Measurements from ENCODE around the gene NEXN. TPM values are rescaled to one million over a fixed set of nuclear protein-coding genes. Genes with fewer than 3 reads are reported as not detected.
"Not testable (repeated sequence)": the region's sequence is repeated elsewhere in the genome, so short reads cannot be mapped to it uniquely, and the experiment has no call there.

NEXN gene
- total RNA-seq, 1 donor from 2014 or later, result 70.8 TPM

DNA sequence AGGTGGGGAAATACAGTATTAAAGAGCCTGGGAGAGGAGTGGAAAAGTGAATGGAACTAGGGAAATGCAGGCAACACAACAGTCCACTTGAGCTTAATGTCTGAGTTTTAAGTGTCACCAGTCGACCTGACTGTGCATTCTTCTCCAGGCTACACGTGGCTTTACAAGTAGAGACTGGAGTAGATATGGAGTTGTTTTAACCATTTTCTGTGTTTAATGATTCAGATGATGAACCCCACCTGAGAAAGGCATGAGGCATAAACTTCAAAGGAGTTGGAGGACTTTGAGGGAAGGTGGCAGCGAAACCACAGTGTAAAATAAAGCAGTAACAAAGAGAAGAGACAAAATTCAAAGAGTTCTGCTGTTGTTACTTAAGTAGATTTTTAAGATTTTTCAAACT lies 77.9 kb downstream of the NEXN start:
- no peak for DNase-seq

DNA sequence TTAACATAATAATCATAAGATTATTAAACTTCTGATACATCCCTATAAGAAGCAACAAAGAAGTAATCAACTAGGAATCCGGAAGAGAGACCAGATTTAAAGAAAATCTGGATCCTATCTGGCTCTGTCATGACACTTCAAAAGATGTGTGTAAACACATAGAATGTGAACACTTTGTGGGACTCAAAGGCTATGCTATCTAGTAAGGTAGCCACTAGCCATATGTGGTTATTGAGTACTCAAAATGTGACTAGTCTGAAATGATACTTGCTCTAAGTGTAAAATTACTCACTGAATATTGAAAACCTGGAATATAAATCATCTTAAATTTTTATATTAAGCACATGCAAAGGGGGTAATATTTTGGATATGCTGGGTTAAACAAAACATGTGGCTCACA lies 81.8 kb downstream of the NEXN start:
- DNase-seq, result no peak

DNA sequence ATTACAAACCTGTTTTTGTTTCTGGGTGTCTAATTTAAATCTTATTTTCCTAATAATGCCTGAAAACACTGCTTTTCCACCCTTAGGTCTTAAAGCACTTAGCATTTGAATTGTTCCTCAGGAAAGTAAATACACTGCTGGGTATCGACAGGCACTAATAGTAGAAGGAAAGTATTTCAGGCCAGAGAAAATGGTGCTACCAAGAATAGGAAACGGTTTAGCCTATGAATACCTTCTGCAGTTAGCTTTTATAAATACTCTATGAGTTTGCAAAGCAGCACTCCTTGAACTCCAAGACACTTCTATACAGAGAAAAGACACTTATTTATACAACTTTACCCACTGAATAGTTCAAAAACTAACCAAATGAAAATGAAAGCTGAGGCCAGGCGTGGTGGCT lies 83.7 kb downstream of the NEXN start:
- DNase-seq, result no peak

DNA sequence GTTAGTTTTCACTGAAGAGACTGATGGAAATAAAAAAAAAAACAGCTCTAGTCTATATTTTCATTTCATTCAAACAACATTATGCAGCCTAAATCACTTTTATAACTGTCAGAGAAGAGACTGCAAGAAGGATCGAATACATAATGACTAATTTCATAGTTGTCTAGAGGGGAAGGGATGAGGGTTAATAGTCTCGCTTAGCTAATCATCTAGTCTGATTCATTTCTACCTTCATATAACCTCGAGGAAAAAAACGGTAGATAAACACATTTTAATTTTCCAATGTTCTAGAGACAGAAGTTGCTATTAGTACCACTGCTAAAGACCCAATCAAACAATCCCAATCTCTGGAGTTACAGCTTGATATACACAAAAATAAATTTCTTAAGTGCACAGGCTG lies 87.0 kb downstream of the NEXN start:
- no peak for DNase-seq

DNA sequence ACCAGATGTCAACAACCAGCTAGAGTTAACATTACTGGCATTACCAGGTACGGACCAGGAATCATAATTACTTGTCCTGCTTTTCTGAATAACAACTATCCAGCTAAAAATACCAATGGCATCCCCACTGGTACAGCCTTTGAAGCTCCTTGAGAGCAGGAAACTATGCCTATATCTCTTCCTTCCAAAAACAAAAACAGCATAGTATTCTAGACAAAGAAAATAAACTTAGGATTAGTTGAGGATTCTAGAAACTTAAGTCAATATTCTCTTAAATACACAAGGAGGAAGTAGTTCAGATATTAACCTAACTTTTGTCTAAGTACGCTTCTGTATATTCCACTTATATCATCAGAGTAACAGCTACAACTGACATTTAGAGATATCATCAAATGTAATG lies 87.5 kb downstream of the NEXN start:
- DNase-seq, result no peak

DNA sequence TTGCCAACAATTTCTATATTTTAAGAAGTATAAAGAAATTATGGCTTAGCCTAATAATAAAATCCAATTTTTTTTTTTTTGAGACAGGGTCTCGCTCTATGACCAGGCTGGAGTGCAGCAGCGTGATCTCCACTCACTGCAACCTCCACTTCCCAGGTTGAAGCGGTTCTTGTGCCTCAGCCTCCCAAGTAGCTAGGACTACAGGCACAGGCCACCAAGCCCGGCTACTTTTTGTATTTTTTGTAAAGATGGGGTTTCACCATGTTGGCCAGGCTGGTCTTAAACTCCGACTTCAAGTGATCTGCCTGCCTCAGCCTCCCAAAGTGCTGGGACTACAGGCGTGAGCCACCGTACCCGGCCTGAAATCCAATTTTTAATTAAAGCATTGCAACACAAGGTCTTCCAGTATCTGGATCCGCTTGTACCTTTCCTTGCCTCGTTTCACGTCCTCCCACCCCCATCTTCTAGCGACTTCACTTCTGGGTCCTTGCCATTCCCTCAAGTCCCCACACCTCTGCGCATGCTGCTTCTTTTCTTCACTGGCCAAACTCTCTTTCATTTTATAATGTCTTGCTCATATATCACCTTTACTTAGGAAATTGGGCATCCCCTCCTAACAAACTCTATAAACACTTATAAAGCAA lies 88.1 kb downstream of the NEXN start:
- DNase-seq, result no peak

DNA sequence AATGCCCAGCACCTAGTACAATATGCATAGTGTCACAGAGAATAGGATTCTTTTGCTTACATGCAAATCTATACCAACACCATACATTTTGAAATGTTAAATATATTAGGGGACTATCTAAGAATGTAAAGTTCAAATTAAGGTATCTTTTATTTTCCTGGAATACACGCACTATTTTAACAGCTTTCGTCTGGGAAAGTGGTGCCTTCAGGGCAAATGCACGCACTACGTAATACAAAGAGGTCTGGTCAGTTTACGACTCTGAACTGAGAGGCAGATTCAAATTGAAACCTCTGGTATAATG lies 89.5 kb downstream of the NEXN start:
- no peak for DNase-seq

DNA sequence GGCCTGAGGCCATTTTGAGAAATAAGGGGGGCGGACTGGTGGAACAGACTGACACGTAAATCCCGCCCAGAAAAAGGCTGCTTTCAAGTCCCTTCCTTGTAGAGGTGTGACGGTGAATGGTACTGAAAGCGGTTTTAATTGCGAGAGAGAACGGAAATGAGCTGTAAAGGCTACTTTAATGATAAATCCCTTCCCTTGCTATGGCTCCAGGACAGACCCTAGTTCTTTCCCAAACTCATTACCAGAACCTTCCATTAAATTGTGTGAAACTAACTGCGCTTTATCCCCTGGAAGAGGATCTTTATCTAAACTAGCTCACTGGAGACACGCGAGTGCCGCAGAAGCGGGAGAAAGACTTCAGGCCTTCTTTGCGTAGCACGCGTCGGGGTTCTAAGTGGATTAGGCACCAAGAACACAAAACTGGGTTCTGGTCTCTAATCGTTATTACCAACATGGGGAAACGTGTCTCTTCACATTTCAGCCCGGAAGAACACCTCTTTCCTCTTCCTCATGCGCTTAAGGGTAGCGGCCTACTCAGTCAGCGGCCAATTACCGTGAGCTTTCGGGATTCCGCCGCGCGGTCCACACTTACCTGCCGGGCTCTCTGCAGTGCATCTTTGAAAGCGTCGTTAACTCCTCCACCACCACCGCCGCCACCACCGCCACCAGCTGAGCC lies 90.0 kb downstream of the NEXN start:
- DNase-seq, result peak; percentile 95

DNA sequence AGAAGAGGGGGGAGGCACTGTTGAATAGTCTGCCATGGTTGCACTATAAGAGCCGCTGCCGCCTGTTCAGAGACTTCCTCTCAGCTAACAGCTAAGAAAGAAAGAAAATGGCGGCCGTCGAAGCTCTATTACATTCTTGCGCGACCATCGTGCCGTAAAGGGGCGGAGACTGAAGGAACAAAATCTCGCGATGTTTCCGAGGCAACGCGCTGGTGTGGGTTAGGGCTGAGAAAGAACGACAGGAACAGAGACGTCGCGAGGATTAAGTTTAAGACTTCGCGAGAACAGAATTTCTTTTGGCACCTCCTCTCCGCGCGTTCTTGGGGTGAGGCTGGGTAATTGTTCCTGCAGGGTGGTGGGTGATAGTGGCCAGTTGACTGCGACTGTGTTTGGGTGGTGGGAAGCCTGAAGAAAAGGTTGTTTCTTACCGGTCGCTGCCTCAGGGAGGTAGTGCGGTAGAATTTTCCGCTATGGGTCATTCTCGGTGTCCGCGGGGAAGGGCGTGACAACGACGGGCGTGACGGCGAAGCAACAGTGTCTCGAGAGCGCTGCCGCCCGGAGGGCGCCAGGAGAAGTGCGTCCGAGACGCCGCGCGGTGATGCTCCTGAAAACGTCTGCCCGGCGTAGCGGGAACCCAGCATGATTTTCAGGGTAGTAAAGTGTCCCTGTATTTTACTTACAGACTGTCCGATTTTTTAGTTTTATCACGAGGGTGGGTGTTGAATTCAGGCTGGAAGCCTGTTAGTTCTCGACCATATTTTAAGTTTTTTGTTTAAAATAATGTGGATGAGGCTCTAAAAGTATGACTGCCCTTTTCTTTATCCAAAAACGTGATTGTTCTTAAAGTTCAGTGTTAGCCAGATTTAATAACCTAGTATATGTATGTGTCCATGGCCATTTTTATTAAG lies 90.8 kb downstream of the NEXN start, which contains the start of gene FUBP1:
TSS of gene FUBP1 (minus strand) at position 104 of the 908 bp plus-strand sequence. CDS start at position 36, 68 bp downstream.
- DNase-seq, result peak; percentile 100

DNA sequence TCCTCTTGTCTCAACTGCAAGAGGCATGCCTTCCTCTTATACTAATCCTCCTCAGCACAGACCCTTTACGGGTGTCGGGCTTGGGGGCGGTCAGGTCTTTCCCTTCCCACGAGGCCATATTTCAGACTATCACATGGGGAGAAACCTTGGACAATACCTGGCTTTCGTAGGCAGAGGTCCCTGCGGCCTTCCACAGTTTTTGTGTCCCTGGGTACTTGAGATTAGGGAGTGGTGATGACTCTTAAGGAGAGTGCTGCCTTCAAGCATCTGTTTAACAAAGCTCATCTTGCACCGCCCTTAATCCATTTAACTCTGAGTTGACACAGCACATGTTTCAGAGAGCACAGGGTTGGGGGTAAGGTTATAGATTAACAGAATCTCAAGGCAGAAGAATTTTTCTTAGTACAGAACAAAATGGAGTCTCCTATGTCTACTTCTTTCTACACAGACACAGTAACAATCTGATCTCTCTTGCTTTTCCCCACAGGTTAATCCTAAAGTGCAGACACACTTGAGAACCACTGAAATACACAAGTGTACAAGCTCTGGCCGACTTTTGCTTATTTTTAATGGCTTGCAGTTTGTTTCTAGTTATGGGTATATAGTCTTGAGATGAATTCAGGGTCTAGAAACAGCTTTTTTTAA lies 95.0 kb downstream of the NEXN start:
- DNase-seq, result not testable (repeated sequence)

DNA sequence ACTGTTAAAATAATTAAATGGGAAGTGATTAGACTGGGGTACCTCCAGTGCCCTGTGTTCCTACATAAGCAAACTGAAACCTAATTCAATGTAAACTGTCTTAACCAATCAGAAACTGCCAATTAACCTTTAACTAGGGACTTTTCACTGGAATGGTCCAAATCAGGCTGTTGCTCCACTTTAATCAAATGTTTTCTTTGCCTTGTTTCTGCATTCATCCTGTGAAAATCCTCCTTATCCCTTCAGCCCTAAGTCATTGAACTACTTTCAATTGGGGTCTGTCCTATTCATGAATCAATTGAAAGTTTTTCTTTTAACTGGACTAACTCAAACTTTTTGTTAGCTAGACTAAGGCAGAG lies 95.6 kb downstream of the NEXN start:
- DNase-seq, result no peak

DNA sequence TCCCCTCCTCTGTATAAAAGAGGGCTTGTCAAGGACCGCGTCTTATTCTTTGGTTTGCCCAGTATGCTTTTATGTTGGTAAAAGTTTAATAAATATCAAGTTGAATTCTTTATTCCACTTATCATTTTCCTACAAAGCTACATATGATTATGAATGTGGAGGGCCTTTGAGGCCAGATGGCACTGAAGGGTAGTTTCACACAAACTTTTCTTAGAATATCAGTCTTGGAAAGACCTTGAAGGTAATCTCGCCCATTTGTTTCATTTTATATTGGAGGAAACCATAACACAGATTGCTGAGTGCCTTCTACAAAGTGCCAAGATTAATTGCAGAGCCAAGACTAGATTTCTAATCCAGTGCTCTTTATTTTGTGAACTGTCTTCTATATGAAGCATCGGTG lies 96.2 kb downstream of the NEXN start:
- DNase-seq, result no peak

DNA sequence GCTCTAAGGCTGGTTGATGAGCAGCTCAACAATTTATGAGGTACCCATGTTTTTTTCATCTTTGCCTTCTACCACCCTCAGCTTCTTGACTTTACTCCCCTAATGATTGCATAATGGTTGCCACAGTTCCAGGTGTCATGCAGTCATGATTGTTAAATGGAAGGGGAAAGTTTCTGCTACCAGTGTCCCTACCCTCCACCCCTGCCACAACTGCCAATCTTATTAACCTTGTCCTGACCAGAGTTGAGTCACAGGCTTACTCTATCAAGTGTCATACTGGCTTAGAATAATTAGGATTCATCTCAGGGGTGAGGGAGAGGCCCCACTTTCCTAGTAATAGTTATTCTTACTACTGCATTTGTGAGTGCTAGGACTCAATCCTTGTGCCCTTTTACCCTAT lies 98.4 kb downstream of the NEXN start:
- no peak for DNase-seq

DNA sequence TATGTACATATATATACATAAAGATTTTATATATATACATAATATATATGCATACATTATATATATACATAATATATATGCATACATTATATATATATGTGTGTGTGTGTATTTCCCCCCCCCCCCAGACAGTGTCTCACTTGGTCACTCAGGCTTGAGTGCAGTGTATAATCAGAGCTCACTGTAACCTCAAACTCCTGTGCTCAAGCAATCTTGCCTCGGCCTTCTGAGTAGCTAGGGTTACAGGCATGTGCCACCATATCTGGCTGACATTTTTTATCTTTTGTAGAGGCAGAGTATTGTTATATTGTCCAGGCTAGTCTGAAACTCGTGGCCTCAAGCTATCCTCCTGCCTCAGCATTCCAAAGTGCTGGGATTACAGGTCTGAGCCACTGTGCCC lies 99.5 kb downstream of the NEXN start:
- DNase-seq, result no peak

DNA sequence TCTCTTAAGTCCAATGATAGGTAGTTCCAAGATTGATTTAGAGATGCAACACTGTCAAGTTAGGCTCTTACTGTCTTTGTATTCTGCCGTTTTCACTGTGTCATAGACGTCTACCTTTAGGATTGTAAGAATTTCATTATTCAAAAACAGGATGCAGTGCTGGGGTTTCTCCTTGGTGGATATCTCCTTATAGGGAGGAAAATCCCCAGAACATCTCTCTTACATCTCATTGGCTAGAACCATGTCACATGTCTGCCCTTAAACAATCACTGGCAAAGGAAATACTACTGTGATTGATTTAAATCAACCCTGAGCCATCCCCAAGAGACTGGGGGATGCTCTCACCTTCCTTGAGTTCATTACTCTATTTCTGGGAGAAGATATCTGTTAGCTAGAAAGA lies 101.3 kb downstream of the NEXN start:
- DNase-seq, result no peak

DNA sequence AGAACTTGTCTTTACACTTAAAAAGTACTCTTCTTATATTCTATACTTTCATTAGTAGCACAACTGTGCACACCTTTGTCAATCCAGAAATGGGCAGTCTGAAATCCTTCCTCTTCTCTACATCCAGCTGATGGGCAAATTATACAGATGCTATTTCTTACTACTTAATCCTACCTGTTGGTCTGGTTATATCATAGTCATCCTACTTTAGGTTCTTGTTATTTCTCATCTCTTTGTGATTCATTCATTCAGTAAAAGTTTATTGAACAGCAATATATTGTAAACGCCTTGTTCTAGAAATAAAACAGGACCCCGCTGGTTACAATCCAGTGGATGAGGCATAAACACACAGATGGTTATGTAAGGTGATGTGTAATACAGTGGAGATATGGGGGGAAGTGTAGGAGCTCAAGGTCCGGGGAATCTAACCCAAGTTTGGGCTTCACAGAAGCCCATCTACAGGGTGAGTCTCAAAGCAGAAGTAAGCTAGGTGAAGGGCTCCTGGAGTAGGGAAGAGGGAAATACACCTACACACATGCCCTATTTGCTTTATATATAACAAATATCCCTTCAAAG lies 102.3 kb downstream of the NEXN start:
- no peak for DNase-seq

DNA sequence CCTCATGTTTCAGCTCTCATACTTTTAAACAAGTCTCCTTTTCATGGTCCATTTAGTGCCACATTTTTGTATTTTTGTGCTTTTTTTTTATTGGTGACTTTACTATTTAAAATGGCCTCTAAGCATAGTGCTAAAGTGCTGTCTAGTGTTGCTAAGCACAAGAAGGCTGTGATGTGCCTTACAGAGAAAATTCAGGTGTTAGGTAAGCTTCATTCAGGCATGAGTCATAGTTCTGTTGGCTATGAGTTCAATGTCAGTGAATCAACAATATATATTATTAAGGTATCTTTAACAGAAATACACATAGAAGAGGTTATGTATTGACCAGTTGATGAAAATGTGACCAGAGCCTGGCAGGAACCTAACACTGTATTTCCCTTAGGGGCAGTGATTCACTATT lies 103.2 kb downstream of the NEXN start:
- no peak for DNase-seq

Other genes with a start within 250 kb of the NEXN start
- 98.3 TPM for gene ZZZ3, start 206.0 kb upstream of the NEXN start, total RNA-seq
- 95.5 TPM for gene USP33, start 128.8 kb upstream of the NEXN start, total RNA-seq
- gene MIGA1, start 109.0 kb upstream of the NEXN start, total RNA-seq, result 21.5 TPM
- gene FUBP1, start 90.4 kb downstream of the NEXN start, total RNA-seq, result 250 TPM
- gene DNAJB4, start 116.3 kb downstream of the NEXN start, total RNA-seq, result 197 TPM
- 1.7 TPM for gene GIPC2, start 157.3 kb downstream of the NEXN start, total RNA-seq